ENCODE measurements around the gene GBE1.

DNA sequence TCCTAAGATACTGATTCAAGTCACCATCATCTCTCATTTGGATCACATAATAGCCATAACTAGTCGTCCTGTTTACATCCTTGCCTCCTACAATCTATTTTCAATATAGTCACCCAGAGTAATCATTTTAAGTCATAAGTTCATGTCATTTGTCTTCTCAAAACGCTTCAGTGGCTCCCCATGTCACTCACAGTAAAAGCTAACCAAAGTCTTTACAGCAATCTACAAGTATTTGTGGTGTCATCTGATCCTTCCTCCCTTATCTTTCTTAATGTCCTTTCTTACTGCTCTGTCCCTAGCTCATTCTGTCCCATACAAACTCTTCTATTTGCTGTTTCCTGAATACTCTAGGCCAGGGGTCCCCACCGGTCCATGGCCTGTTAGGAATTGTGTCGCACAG lies 28.8 kb downstream of the GBE1 start:
- TF ChIP-seq, protein P1, sequence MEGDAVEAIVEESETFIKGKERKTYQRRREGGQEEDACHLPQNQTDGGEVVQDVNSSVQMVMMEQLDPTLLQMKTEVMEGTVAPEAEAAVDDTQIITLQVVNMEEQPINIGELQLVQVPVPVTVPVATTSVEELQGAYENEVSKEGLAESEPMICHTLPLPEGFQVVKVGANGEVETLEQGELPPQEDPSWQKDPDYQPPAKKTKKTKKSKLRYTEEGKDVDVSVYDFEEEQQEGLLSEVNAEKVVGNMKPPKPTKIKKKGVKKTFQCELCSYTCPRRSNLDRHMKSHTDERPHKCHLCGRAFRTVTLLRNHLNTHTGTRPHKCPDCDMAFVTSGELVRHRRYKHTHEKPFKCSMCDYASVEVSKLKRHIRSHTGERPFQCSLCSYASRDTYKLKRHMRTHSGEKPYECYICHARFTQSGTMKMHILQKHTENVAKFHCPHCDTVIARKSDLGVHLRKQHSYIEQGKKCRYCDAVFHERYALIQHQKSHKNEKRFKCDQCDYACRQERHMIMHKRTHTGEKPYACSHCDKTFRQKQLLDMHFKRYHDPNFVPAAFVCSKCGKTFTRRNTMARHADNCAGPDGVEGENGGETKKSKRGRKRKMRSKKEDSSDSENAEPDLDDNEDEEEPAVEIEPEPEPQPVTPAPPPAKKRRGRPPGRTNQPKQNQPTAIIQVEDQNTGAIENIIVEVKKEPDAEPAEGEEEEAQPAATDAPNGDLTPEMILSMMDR (IDR thresholded peaks at IDR 0.05) = no peak
- TF ChIP-seq SMAD3 (CRISPR knock-in tag; IDR thresholded peaks at IDR 0.05; ENCODE audit: borderline replicate concordance) = no peak
- no peak for TF ChIP-seq NFYB (CRISPR knock-in tag; conservative IDR thresholded peaks at IDR 0.05; ENCODE audit: low read depth)
- TF ChIP-seq STAT6 (CRISPR knock-in tag; conservative IDR thresholded peaks at IDR 0.05; ENCODE audit: low read depth) = no peak
- TF ChIP-seq PRDM15 (CRISPR knock-in tag; IDR thresholded peaks at IDR 0.05) = no peak
- TF ChIP-seq ZNF671 (CRISPR knock-in tag; IDR thresholded peaks at IDR 0.05) = no peak
- TF ChIP-seq, protein P2, sequence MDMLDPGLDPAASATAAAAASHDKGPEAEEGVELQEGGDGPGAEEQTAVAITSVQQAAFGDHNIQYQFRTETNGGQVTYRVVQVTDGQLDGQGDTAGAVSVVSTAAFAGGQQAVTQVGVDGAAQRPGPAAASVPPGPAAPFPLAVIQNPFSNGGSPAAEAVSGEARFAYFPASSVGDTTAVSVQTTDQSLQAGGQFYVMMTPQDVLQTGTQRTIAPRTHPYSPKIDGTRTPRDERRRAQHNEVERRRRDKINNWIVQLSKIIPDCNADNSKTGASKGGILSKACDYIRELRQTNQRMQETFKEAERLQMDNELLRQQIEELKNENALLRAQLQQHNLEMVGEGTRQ (CRISPR knock-in tag; IDR thresholded peaks at IDR 0.05) = no peak
- TF ChIP-seq KAT7 (CRISPR knock-in tag; IDR thresholded peaks at IDR 0.05; ENCODE audit: borderline replicate concordance) = no peak
- TF ChIP-seq ZNF263 (CRISPR knock-in tag; IDR thresholded peaks at IDR 0.05; ENCODE audit: low read depth) = no peak
- TF ChIP-seq FOXJ3 (CRISPR knock-in tag; IDR thresholded peaks at IDR 0.05; ENCODE audit: borderline replicate concordance) = no peak
- no peak for TF ChIP-seq ZBTB21 (CRISPR knock-in tag; IDR thresholded peaks at IDR 0.05; ENCODE audit: borderline replicate concordance)
